HuH-7.5 (cell line): ENCODE data around the gene SGK1.
"Not testable (repeated sequence)": the region's sequence is repeated elsewhere in the genome, so short reads cannot be mapped to it uniquely, and the experiment has no call there.

ENCODE experiments used
- DNase-seq: peaks from one replicate; pipeline ENCODE4 v3.0.0; 2011; ENCODE audit warnings: low spot score

Gene SGK1

GRCh38 chr6:134304381-134304780 is 13.5 kb downstream of the SGK1 start:
- DNase-seq, result not testable (repeated sequence)

- DNase-seq, result no peak
These were observed 14.0 kb downstream of the SGK1 start for GRCh38 chr6:134303891-134304290.

- peak; percentile 13 for DNase-seq
These were observed 18.7 kb downstream of the SGK1 start for GRCh38 chr6:134299236-134299635.

GRCh38 chr6:134296762-134297161 is 21.1 kb downstream of the SGK1 start:
- no peak for DNase-seq

- DNase-seq, result peak; percentile 25
These were observed 21.9 kb downstream of the SGK1 start for GRCh38 chr6:134295953-134296553.

DNA sequence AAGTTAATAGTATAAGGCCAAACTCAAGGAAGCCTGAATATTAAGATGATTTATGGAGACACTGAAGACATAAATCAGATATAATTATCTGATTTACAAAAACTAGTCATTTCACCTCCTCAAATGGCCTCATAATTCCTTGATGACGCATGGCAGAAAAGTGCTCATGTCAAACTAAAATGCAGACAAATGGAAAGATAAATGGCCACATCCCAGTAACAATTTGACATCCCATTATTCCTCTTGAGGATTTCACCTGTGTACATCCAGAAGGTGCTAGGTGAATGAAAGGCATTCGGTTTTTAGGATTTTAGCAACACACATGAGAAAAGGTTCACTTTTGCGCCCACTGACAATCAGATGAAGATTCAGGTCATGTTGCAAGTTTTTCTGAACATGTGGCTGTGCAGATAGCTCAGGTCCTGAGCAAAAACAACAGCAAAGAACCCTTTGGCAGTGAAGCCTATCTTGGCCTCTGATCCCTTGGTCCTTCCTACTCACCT is 24.2 kb downstream of the SGK1 start:
- no peak for DNase-seq

- DNase-seq, result no peak
These were observed 26.8 kb downstream of the SGK1 start for GRCh38 chr6:134291156-134291555.

DNA sequence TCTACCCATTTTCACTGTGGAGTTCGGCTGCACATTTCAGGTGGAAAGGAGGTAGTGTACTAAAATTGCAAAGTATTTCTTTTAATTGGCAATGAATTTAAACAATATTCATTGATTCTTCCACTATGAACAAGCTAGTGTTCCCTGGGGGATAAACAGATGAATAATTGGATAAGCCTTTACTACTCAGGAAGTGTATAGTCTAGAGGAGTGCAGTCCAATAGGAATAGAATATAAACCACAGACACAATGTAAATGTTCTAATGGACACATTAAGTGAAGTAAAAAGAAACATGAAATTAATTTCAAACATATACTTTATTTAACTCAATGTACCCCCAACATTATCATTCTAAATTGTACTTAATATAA is 28.7 kb downstream of the SGK1 start:
- DNase-seq, result no peak

DNA sequence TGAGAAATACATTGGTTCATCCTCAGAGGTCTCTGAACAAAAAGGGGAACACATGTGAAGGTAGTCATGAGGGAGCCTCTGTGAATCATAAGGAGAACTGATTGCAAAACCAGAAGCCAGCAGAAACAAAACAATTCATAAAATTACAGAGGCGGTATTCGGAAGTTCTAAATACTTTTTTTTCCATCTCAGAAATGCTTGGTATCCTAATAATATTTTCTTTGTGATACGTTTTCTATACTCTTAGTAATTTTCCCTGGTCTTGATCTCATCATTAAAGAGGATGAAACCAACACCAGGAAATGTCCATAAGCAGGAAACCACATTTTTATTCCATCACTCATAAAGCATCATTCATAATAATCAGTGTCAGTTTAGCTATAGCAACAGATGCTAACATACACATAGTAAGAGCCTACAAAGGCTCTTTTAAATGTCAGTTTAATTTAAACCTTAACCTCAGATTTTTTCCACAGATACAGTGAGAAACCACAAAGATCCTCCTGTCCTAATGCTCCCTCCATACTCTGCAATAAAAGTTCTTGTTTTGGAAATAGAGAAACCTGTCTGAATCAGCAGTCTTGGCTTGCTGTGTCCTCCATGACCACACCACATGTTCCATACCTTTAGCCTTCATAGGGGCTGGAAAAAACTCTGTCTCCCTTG is 29.2 kb downstream of the SGK1 start:
- DNase-seq, result no peak

- no peak for DNase-seq
These were observed 29.9 kb downstream of the SGK1 start for GRCh38 chr6:134287859-134288537.

DNA sequence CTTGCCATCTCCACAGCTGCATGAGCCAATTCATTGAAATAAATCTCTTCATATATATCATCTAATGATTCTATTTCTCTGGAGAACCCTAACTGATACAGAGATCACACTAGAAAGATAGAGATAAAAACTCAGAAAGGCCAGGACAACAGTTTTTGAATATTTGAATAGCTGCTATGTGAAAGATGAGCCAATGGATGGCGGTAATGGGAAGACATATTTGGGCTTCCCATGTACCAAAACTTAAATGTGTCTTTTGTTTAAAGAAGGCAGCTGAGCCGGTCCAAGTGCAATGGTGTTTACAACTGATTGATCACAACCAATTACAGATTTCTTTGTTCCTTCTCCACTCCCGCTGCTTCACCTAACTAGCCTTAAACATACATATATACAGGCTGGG is 35.1 kb downstream of the SGK1 start:
- DNase-seq, result no peak

DNA sequence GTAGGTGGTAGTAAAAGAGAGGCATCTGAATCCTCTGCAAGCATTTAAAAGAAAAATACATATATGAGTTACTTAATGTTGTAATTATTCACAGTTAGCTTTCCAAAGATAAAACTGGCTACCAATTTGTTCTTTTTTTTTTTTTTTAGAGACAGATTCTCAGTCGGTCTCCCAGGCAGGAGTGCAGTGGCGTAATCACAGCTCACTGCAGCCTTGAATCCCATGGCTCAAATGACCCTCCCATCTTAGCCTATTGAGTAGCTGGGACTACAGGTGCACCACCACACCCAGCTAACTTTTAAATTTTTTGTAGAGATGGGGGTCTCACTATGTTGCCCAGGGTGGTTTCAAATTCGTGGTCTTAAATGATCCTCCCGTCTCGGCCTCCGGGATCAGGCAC is 36.5 kb downstream of the SGK1 start:
- DNase-seq, result no peak

DNA sequence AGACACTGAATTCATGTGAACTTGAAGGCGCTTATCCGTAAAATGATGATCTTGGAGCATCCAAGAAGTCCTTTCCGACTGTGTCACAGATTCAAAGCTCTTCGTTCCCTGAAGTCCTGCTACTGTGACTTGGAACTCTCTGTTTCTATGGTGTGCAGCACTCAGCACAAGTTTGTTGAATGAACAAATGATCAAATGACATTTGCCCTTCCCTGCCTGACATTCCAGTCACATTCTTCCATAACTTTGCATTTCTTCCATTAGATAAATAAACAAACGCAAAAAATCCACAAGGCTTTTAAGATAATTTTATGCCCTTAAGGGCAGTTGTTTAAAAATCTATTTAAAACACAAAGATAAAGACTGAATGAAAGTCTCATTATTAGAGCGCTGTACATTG is 39.9 kb downstream of the SGK1 start:
- DNase-seq, result no peak

DNA sequence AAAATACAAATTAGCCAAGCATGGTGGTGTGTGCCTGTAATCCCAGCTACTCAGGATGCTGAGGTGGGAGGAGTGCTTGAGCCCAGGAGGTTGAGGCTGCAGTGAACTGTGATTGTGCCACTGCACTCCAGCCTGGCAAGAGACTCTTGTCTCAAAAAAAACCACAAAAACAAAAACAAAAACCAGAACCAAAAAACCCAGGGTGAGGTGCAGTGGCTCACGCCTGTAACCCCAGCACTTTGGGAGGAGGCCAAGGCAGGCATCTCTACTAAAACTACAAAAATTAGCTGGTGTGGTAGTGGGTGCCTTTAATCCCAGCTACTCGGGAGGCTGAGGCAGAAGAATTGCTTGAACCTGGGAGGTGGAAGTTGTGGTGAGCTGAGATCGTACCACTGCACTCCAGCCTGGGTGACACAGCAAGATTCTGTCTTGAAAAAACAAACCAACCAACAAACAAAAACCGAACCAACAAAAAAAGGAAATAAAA is 41.0 kb downstream of the SGK1 start:
- not testable (repeated sequence) for DNase-seq

- no peak for DNase-seq
These were observed 45.5 kb downstream of the SGK1 start for GRCh38 chr6:134272374-134272773.

- no peak for DNase-seq
These were observed 50.0 kb downstream of the SGK1 start for GRCh38 chr6:134267917-134268361.

DNA sequence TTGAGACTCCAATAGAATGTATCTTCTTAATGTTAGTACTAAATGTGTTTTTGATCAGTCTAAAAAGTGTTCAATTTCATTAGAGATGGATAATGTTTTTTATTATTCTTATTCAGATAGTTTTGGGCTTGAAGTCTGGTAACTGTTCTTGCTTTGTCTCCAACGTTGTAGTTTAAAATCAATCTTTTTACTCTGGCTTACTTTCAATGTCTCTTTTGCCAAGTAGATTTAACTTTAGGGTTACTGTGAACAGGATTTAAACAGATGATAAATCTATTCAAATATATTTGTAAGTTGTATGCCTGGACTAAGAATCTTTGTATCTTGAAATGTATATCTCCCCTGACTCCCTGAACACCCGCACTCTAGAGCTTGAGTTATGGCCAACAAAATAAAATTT is 51.1 kb downstream of the SGK1 start:
- DNase-seq, result no peak

- DNase-seq, result no peak
These were observed 56.1 kb downstream of the SGK1 start for GRCh38 chr6:134261766-134262165.

- no peak for DNase-seq
These were observed 59.0 kb downstream of the SGK1 start for GRCh38 chr6:134258849-134259306.

GRCh38 chr6:134257516-134257915 is 60.4 kb downstream of the SGK1 start:
- DNase-seq, result no peak

- DNase-seq, result no peak
These were observed 61.0 kb downstream of the SGK1 start for GRCh38 chr6:134256862-134257261.

- not testable (repeated sequence) for DNase-seq
These were observed 62.6 kb downstream of the SGK1 start for GRCh38 chr6:134255280-134255679.

GRCh38 chr6:134254118-134254517 is 63.8 kb downstream of the SGK1 start:
- no peak for DNase-seq
